Mammary epithelial cell (primary cell): ENCODE measurements around the gene IGF2BP3.

Experiments
- EZH2 ChIP-seq: IDR thresholded peaks from 2 replicates; pipeline ENCODE4 v1.6.1; 2012; ENCODE audit warnings: low read length, inconsistent platforms, borderline replicate concordance
- TF ChIP-seq, protein P1 (sequence below), 2 donors: IDR thresholded peaks in 1 of 2; conservative IDR thresholded peaks in 1 of 2; 2 replicates each; pipeline ENCODE4 v1.5.1; 2011 to 2012; ENCODE audit warnings: inconsistent platforms in 2 of 2, low read length in 2 of 2, mild to moderate bottlenecking in 2 of 2, control low read depth in 1 of 2, low read depth in 1 of 2; ENCODE audit not compliant: insufficient read depth in 1 of 2; ENCODE audit errors: extremely low read depth in 1 of 2

DNA sequence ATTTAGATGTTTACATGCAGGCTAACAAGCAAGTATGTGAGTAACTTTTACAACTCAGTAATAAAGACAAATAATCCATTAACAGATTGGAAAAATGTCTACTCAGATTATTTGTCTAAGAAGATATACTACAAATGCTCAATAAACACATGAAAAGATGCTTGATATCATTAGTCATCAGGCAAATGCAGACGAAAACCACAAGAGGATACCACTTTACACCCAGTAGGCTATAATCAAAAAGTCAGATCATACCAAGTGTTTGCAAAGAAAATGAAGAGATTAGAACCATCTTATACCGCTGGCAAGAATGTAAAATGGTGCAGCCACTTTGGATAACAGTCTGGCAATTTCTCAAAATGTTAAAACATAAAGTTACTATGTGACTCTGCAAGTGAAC lies 87.1 kb downstream of the IGF2BP3 start:
- TF ChIP-seq, protein P1, sequence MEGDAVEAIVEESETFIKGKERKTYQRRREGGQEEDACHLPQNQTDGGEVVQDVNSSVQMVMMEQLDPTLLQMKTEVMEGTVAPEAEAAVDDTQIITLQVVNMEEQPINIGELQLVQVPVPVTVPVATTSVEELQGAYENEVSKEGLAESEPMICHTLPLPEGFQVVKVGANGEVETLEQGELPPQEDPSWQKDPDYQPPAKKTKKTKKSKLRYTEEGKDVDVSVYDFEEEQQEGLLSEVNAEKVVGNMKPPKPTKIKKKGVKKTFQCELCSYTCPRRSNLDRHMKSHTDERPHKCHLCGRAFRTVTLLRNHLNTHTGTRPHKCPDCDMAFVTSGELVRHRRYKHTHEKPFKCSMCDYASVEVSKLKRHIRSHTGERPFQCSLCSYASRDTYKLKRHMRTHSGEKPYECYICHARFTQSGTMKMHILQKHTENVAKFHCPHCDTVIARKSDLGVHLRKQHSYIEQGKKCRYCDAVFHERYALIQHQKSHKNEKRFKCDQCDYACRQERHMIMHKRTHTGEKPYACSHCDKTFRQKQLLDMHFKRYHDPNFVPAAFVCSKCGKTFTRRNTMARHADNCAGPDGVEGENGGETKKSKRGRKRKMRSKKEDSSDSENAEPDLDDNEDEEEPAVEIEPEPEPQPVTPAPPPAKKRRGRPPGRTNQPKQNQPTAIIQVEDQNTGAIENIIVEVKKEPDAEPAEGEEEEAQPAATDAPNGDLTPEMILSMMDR (conservative IDR thresholded peaks at IDR 0.05 in 1 of 2, IDR thresholded peaks at IDR 0.05 in 1 of 2; ENCODE audit: extremely low read depth in 1 of 2, insufficient read depth in 1 of 2, low read depth in 1 of 2, low read length in 2 of 2): no peak
- no peak for TF ChIP-seq EZH2
